ENCODE data around the gene PDGFC.

GRCh38 chr4:156948133-156948532, 23.5 kb downstream of the PDGFC start:
- TF ChIP-seq CTCF (IDR thresholded peaks at IDR 0.05) (no peak), POLR2A (IDR thresholded peaks at IDR 0.05) (no peak)
